HEK293 (cell line): ENCODE measurements around the gene DACT2.

Experiments
- CTCF ChIA-PET: fragments of 350-600 bp; formaldehyde crosslinking; extraction: SDS; loops from one replicate; lab custom pipeline; 2021; ENCODE audit warnings: antibody characterized with exemption; lab: Yijun Ruan, JAX
- POLR2A ChIA-PET: fragments of 300-600 bp; formaldehyde crosslinking; extraction: SDS; loops from one replicate; lab custom pipeline; 2020; ENCODE audit warnings: antibody characterized with exemption, inconsistent platforms; lab: Yijun Ruan, JAX
- H3K27ac ChIP-seq: fragments of 200-500 bp; sonication (Bioruptor generic); 2 replicates; pipeline ENCODE4 v1.5.1; 2014; ENCODE audit warnings: low read depth, low read length, control low read depth, inconsistent platforms; ENCODE audit errors: extremely low read depth
- H3K36me3 ChIP-seq, 2 experiments: fragments of 200-500 bp in 1 of 2; sonication (Bioruptor generic) in 1 of 2; 1 replicate in 1 of 2; 2 replicates in 1 of 2; pipeline ENCODE4 v1.5.1; 2014 to 2017; ENCODE audit warnings: inconsistent platforms in 2 of 2, low read length in 2 of 2; ENCODE audit not compliant: control insufficient read depth in 2 of 2, insufficient read depth in 1 of 2
- H3K4me1 ChIP-seq: fragments of 200-500 bp; sonication (Bioruptor generic); 2 replicates; pipeline ENCODE4 v1.5.1; 2014; ENCODE audit warnings: mild to moderate bottlenecking, low read length, inconsistent platforms; ENCODE audit not compliant: control insufficient read depth, insufficient read depth
- H3K4me3 ChIP-seq: 2 replicates; pipeline ENCODE4 v1.5.1; 2011; ENCODE audit warnings: low read depth, mild to moderate bottlenecking, control low read depth, low read length, moderate library complexity
- H3K9me3 ChIP-seq: fragments of 200-500 bp; sonication (Bioruptor generic); 2 replicates; pipeline ENCODE4 v1.5.1; 2014; ENCODE audit warnings: low read depth, low read length, inconsistent platforms; ENCODE audit not compliant: control insufficient read depth, insufficient read depth
- GLIS1 ChIP-seq: fragments of 450-650 bp; formaldehyde crosslinking; IDR thresholded peaks from 2 replicates; pipeline ENCODE4 v1.5.1; 2016; ENCODE audit warnings: missing biosample characterization, missing genetic modification characterization
- GLIS2 ChIP-seq: fragments of 450-650 bp; formaldehyde crosslinking; IDR thresholded peaks from 2 replicates; pipeline ENCODE4 v1.5.1; 2016; ENCODE audit warnings: missing biosample characterization, missing genetic modification characterization
- INSM2 ChIP-seq: fragments of 450-650 bp; formaldehyde crosslinking; IDR thresholded peaks from 2 replicates; pipeline ENCODE4 v1.5.1; 2016; ENCODE audit warnings: missing biosample characterization, missing genetic modification characterization
- REPIN1 ChIP-seq: fragments of 450-650 bp; formaldehyde crosslinking; IDR thresholded peaks from 2 replicates; pipeline ENCODE4 v1.5.1; 2017; ENCODE audit warnings: missing biosample characterization, missing genetic modification characterization, low read depth
- ZBTB20 ChIP-seq: fragments of 450-650 bp; formaldehyde crosslinking; IDR thresholded peaks from 2 replicates; pipeline ENCODE4 v1.5.1; 2016; ENCODE audit warnings: missing biosample characterization, missing genetic modification characterization
- ZBTB49 ChIP-seq: fragments of 450-650 bp; formaldehyde crosslinking; IDR thresholded peaks from 2 replicates; pipeline ENCODE4 v1.5.1; 2016; ENCODE audit warnings: missing biosample characterization, missing genetic modification characterization, low read depth
- ZNF10 ChIP-seq: fragments of 450-650 bp; formaldehyde crosslinking; IDR thresholded peaks from 2 replicates; pipeline ENCODE4 v1.5.1; 2017; ENCODE audit warnings: missing biosample characterization, missing genetic modification characterization
- ZNF26 ChIP-seq: fragments of 450-650 bp; formaldehyde crosslinking; IDR thresholded peaks from 2 replicates; pipeline ENCODE4 v1.5.1; 2016; ENCODE audit warnings: missing biosample characterization, missing genetic modification characterization
- ZNF280D ChIP-seq: fragments of 450-650 bp; formaldehyde crosslinking; IDR thresholded peaks from 2 replicates; pipeline ENCODE4 v1.5.1; 2016; ENCODE audit warnings: missing biosample characterization, missing genetic modification characterization
- ZSCAN4 ChIP-seq: fragments of 450-650 bp; formaldehyde crosslinking; IDR thresholded peaks from 2 replicates; pipeline ENCODE4 v1.5.1; 2017; ENCODE audit warnings: missing biosample characterization, missing genetic modification characterization

The DACT2 gene

GRCh38 chr6:168363811-168364792 lies 44.5 kb upstream of the DACT2 start:
- ChIA-PET CTCF (interaction anchor here (0.6 to 1.0 kb wide), 5 partner anchors 70 to 679 kb away, joined by 3 read pairs; no protein-coding TSS in a partner anchor), POLR2A (no interaction called here)
- Histone ChIP-seq H3K36me3 (no peaks in the 10 kb centered on the region), H3K9me3 (no peaks in the 10 kb centered on the region), H3K4me1 (no peaks in the 10 kb centered on the region), H3K4me3 (no peak overlapping the region), H3K27ac (no peak overlapping the region)
- TF ChIP-seq REPIN1 (tag by site-specific recombination) (no peak), ZNF280D (no peak), GLIS2 (peak; percentile 45), GLIS1 (tag by site-specific recombination) (peak; percentile 100)

GRCh38 chr6:168363302-168363701 lies 43.7 kb upstream of the DACT2 start:
- Histone ChIP-seq H3K4me3 (no peak overlapping the region), H3K27ac (no peak overlapping the region), H3K4me1 (no peaks in the 10 kb centered on the region), H3K9me3 (no peaks in the 10 kb centered on the region), H3K36me3 (no peaks in the 10 kb centered on the region)
- CTCF ChIA-PET = interaction anchor here (0.5 to 1.0 kb wide), 3 partner anchors 71 to 522 kb away, joined by 3 read pairs; no protein-coding TSS in a partner anchor
- POLR2A ChIA-PET = no interaction called here
- TF ChIP-seq ZNF26 (tag by site-specific recombination) (no peak), INSM2 (no peak)

- no peaks in the 10 kb centered on the region for H3K9me3 ChIP-seq
- H3K4me3 ChIP-seq = no peak overlapping the region
- H3K4me1 ChIP-seq = no peaks in the 10 kb centered on the region
- no peak for TF ChIP-seq ZBTB49 (tag by site-specific recombination)
- no peak for TF ChIP-seq ZNF10 (tag by site-specific recombination)
- 0 out of 2 replicates have a peak, but pooled peaks have one; percentile 33 for TF ChIP-seq ZSCAN4
- TF ChIP-seq ZBTB20 (tag by site-specific recombination) = no peak
- TF ChIP-seq, all 188 proteins: peak for 1
- POLR2A ChIA-PET = no interaction called here
- CTCF ChIA-PET = interaction anchor here (0.5 to 1.5 kb wide), 2 partner anchors 8 to 523 kb away, joined by 3 to 8 read pairs; no protein-coding TSS in a partner anchor
- Histone ChIP-seq H3K27ac (no peak overlapping the region), H3K36me3 (no peaks in the 10 kb centered on the region)
These were observed 42.9 kb upstream of the DACT2 start for GRCh38 chr6:168362276-168362990.
